HepG2 (cell line): ENCODE results near the gene XRN1. TPM values are rescaled to one million over a fixed set of nuclear protein-coding genes. Genes with fewer than 3 reads are reported as not detected.

ENCODE experiments used
- HIVEP1 ChIP-seq: sonication (generic); formaldehyde crosslinking; IDR thresholded peaks from 2 replicates; pipeline ENCODE4 v1.4.0; 2020; ENCODE audit warnings: mild to moderate bottlenecking, missing genetic modification reagents
- KLF13 ChIP-seq: sonication (generic); formaldehyde crosslinking; IDR thresholded peaks from 2 replicates; pipeline ENCODE4 v1.4.0; 2020; ENCODE audit warnings: mild to moderate bottlenecking, missing genetic modification reagents
- KLF6 ChIP-seq: IDR thresholded peaks from 2 replicates; pipeline ENCODE4 v1.8.0; 2016; ENCODE audit warnings: missing biosample characterization, missing genetic modification reagents
- PBX3 ChIP-seq: sonication (generic); formaldehyde crosslinking; IDR thresholded peaks from 2 replicates; pipeline ENCODE4 v1.8.1; 2023; ENCODE audit warnings: missing genetic modification reagents, inconsistent platforms, borderline replicate concordance
- PCBP1 ChIP-seq: fragments of 200-400 bp; formaldehyde crosslinking; IDR thresholded peaks from 2 replicates; pipeline ENCODE4 v1.6.1; 2017; ENCODE audit warnings: mild to moderate bottlenecking, low read depth, low read length, borderline replicate concordance
- RBM39 ChIP-seq: fragments of 200-400 bp; formaldehyde crosslinking; IDR thresholded peaks from one replicate; pipeline ENCODE4 v1.6.1; 2018; ENCODE audit warnings: antibody characterized with exemption, mild to moderate bottlenecking, low read depth, low read length; ENCODE audit not compliant: poor library complexity, severe bottlenecking
- ZMYM2 ChIP-seq: sonication (generic); formaldehyde crosslinking; IDR thresholded peaks from 2 replicates; pipeline ENCODE4 v1.8.0; 2022; ENCODE audit warnings: mild to moderate bottlenecking, missing genetic modification reagents
- ZNF549 ChIP-seq: sonication (generic); formaldehyde crosslinking; IDR thresholded peaks from 2 replicates; pipeline ENCODE4 v1.5.0; 2020; ENCODE audit warnings: missing genetic modification reagents
- ZSCAN22 ChIP-seq: sonication (generic); formaldehyde crosslinking; IDR thresholded peaks from 2 replicates; pipeline ENCODE4 v1.4.0; 2020; ENCODE audit warnings: mild to moderate bottlenecking, missing genetic modification reagents
- ZSCAN29 ChIP-seq: sonication (generic); formaldehyde crosslinking; conservative IDR thresholded peaks from 2 replicates; pipeline ENCODE4 v1.4.0; 2020; ENCODE audit warnings: mild to moderate bottlenecking, missing genetic modification reagents
- polyA plus RNA-seq, 8 experiments: library from polyadenylated mRNA; depleted of rRNA in 3 of 8; stranded (reverse) in 7 of 8; unstranded in 1 of 8; fragments of >200 nt; fragmentation: Illumina TruSeq in 4 of 8; extraction: Trizol in 4 of 8; gene quantifications; 2 replicates each; pipeline versions ENCODE4 v1.2.1 to v1.2.3, GENCODE V29; 2011 to 2016; ENCODE audit warnings: low read depth in 4 of 8, missing spikeins in 1 of 8, mixed read lengths in 1 of 8; ENCODE audit not compliant: insufficient read depth in 1 of 8
- total RNA-seq, 5 experiments: library from RNA; depleted of rRNA; stranded (reverse); fragments of >200 nt; fragmentation: Illumina TruSeq; extraction: Trizol; gene quantifications; 2 replicates each; pipeline ENCODE4 v1.2.3, GENCODE V29; 2016; ENCODE audit warnings: low read depth in 1 of 5
- TF ChIP-seq, protein P1 (sequence below), 2 experiments: sonication (generic) in 1 of 2; formaldehyde crosslinking in 1 of 2; IDR thresholded peaks; 2 replicates each; pipeline versions ENCODE4 v1.5.1 to v1.6.1; 2011 to 2020; ENCODE audit warnings: borderline replicate concordance in 1 of 2, low read depth in 1 of 2, low read length in 1 of 2, mild to moderate bottlenecking in 1 of 2, missing genetic modification reagents in 1 of 2, moderate library complexity in 1 of 2
- TF ChIP-seq, protein P2 (sequence below): sonication (generic); formaldehyde crosslinking; IDR thresholded peaks from 2 replicates; pipeline ENCODE4 v1.4.0; 2020; ENCODE audit warnings: missing genetic modification reagents
- TF ChIP-seq, protein P3 (sequence below): fragments of 450-650 bp; IDR thresholded peaks from 2 replicates; pipeline ENCODE4 v1.6.1; 2016
- TF ChIP-seq, protein P4 (sequence below): sonication (generic); formaldehyde crosslinking; IDR thresholded peaks from 2 replicates; pipeline ENCODE4 v1.9.0; 2021; ENCODE audit warnings: mild to moderate bottlenecking, missing genetic modification reagents

The XRN1 gene
- total and polyA plus RNA-seq, 2 of the 13 experiments (the other 11 are each of a cell fraction or from before 2014, with no cell fraction given): 13.2 to 13.3 TPM

DNA sequence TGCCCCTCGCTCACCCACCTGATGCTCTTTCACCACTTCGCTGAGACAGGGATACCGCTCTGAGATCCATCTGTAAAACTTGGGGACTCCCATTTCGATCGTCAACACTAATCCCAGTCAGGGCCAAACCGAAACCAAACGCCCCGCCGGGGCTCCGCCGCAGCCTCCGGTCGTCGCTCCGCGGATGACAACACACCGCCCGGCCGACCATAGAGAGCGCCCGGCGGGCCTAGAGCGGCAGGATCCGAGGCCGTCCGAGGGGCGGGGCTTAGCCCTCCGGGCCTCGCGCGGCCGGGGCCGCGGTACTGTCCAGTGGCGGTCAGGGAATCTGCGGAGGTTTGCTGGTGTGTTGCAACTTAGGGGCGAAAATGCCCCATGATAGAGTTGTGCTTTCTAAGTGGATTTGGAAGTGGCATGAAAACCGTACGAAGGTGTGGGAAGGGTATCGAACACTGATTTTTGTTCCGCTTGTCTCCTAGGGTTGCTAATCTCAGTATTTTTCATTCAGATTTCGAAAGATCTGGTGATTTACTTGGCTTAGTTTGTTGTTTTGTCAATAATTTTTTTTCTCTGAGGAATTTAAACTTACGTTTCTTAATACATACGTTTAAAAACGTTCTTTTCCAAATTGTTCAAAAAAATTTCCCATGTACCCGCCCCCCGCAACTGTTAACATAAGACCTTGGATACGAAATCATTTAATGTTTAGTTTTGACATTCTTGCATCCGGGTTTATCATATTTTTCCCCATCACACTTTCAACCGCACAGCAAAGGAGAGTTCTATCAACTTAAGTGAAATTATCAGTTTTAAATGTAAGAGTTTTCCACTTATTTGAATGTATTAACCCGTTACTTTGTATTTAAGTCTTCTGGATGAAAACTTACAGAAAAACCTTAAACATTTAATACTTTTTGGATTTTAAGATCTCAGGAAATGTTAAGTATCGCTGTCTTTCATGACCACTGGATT is at the start of gene XRN1 (continued):
- TF ChIP-seq, protein P1, sequence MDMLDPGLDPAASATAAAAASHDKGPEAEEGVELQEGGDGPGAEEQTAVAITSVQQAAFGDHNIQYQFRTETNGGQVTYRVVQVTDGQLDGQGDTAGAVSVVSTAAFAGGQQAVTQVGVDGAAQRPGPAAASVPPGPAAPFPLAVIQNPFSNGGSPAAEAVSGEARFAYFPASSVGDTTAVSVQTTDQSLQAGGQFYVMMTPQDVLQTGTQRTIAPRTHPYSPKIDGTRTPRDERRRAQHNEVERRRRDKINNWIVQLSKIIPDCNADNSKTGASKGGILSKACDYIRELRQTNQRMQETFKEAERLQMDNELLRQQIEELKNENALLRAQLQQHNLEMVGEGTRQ (IDR thresholded peaks at IDR 0.05; ENCODE audit: low read depth, low read length): no peak
- TF ChIP-seq, protein P1 (CRISPR knock-in tag; IDR thresholded peaks at IDR 0.05; ENCODE audit: borderline replicate concordance): no peak
- TF ChIP-seq ZSCAN29 (CRISPR knock-in tag) (0 out of 2 replicates have a peak, but pooled peaks have one; percentile 46), ZNF549 (no peak), ZSCAN22 (CRISPR knock-in tag) (no peak), KLF6 (peak; percentile 61; the same call in 1 of the 2 replicates), RBM39 (peak; percentile 83), PCBP1 (no peak), PBX3 (CRISPR knock-in tag) (no peak), ZMYM2 (CRISPR knock-in tag) (no peak), KLF13 (CRISPR knock-in tag) (no peak), HIVEP1 (CRISPR knock-in tag) (peak; percentile 48; the same call in 1 of the 2 replicates)
- TF ChIP-seq, protein P2, sequence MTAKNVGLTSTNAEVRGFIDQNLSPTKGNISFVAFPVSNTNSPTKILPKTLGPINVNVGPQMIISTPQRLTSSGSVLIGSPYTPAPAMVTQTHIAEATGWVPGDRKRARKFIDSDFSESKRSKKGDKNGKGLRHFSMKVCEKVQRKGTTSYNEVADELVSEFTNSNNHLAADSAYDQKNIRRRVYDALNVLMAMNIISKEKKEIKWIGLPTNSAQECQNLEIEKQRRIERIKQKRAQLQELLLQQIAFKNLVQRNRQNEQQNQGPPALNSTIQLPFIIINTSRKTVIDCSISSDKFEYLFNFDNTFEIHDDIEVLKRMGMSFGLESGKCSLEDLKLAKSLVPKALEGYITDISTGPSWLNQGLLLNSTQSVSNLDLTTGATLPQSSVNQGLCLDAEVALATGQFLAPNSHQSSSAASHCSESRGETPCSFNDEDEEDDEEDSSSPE (CRISPR knock-in tag): peak; percentile 51; the same call in 1 of the 2 replicates
- TF ChIP-seq, protein P3, sequence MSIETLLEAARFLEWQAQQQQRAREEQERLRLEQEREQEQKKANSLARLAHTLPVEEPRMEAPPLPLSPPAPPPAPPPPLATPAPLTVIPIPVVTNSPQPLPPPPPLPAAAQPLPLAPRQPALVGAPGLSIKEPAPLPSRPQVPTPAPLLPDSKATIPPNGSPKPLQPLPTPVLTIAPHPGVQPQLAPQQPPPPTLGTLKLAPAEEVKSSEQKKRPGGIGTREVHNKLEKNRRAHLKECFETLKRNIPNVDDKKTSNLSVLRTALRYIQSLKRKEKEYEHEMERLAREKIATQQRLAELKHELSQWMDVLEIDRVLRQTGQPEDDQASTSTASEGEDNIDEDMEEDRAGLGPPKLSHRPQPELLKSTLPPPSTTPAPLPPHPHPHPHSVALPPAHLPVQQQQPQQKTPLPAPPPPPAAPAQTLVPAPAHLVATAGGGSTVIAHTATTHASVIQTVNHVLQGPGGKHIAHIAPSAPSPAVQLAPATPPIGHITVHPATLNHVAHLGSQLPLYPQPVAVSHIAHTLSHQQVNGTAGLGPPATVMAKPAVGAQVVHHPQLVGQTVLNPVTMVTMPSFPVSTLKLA: 0 out of 2 replicates have a peak, but pooled peaks have one; percentile 19
- TF ChIP-seq, protein P4, sequence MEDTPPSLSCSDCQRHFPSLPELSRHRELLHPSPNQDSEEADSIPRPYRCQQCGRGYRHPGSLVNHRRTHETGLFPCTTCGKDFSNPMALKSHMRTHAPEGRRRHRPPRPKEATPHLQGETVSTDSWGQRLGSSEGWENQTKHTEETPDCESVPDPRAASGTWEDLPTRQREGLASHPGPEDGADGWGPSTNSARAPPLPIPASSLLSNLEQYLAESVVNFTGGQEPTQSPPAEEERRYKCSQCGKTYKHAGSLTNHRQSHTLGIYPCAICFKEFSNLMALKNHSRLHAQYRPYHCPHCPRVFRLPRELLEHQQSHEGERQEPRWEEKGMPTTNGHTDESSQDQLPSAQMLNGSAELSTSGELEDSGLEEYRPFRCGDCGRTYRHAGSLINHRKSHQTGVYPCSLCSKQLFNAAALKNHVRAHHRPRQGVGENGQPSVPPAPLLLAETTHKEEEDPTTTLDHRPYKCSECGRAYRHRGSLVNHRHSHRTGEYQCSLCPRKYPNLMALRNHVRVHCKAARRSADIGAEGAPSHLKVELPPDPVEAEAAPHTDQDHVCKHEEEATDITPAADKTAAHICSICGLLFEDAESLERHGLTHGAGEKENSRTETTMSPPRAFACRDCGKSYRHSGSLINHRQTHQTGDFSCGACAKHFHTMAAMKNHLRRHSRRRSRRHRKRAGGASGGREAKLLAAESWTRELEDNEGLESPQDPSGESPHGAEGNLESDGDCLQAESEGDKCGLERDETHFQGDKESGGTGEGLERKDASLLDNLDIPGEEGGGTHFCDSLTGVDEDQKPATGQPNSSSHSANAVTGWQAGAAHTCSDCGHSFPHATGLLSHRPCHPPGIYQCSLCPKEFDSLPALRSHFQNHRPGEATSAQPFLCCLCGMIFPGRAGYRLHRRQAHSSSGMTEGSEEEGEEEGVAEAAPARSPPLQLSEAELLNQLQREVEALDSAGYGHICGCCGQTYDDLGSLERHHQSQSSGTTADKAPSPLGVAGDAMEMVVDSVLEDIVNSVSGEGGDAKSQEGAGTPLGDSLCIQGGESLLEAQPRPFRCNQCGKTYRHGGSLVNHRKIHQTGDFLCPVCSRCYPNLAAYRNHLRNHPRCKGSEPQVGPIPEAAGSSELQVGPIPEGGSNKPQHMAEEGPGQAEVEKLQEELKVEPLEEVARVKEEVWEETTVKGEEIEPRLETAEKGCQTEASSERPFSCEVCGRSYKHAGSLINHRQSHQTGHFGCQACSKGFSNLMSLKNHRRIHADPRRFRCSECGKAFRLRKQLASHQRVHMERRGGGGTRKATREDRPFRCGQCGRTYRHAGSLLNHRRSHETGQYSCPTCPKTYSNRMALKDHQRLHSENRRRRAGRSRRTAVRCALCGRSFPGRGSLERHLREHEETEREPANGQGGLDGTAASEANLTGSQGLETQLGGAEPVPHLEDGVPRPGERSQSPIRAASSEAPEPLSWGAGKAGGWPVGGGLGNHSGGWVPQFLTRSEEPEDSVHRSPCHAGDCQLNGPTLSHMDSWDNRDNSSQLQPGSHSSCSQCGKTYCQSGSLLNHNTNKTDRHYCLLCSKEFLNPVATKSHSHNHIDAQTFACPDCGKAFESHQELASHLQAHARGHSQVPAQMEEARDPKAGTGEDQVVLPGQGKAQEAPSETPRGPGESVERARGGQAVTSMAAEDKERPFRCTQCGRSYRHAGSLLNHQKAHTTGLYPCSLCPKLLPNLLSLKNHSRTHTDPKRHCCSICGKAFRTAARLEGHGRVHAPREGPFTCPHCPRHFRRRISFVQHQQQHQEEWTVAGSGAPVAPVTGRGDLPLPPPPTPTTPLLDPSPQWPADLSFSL (CRISPR knock-in tag): no peak
